H9 (cell line): ENCODE results near the gene WDR37. TPM values are rescaled to one million over a fixed set of nuclear protein-coding genes. Genes with fewer than 3 reads are reported as not detected.

ENCODE experiments used
- DNase-seq: peaks from one replicate; pipeline ENCODE4 v3.0.0-alpha.2; 2017
- H2AFZ ChIP-seq: one replicate; pipeline ENCODE4 v1.6.1; 2013; ENCODE audit warnings: mild to moderate bottlenecking, low read length, control low read depth, moderate library complexity
- H2AK5ac ChIP-seq: 2 replicates; pipeline ENCODE4 v1.6.1; 2013; ENCODE audit warnings: low read length, control low read depth, mixed read lengths; ENCODE audit not compliant: insufficient read length
- H2BK120ac ChIP-seq: one replicate; pipeline ENCODE4 v1.6.1; 2013; ENCODE audit warnings: low read depth, mild to moderate bottlenecking, low read length, control low read depth, inconsistent platforms; ENCODE audit not compliant: poor library complexity, severe bottlenecking
- H2BK12ac ChIP-seq: 2 replicates; pipeline ENCODE4 v1.6.1; 2013; ENCODE audit warnings: low read length, control low read depth, mixed read lengths, low read depth; ENCODE audit not compliant: insufficient read length
- H2BK15ac ChIP-seq: 2 replicates; pipeline ENCODE4 v1.6.1; 2013; ENCODE audit warnings: low read depth, low read length, control low read depth
- H2BK20ac ChIP-seq: one replicate; pipeline ENCODE4 v1.6.1; 2013; ENCODE audit warnings: low read depth, mild to moderate bottlenecking, low read length, control low read depth, inconsistent platforms; ENCODE audit not compliant: poor library complexity, severe bottlenecking
- H2BK5ac ChIP-seq: 2 replicates; pipeline ENCODE4 v1.6.1; 2013; ENCODE audit warnings: low read length, control low read depth, mixed read lengths; ENCODE audit not compliant: insufficient read length
- H3K14ac ChIP-seq: 2 replicates; pipeline ENCODE4 v1.6.1; 2013; ENCODE audit warnings: low read length, control low read depth; ENCODE audit not compliant: insufficient read depth
- H3K18ac ChIP-seq: 2 replicates; pipeline ENCODE4 v1.6.1; 2013; ENCODE audit warnings: low read depth, mild to moderate bottlenecking, mixed read lengths, low read length, control low read depth; ENCODE audit not compliant: insufficient read length
- H3K23ac ChIP-seq: 2 replicates; pipeline ENCODE4 v1.6.1; 2013; ENCODE audit warnings: low read length, control low read depth, mixed read lengths, low read depth; ENCODE audit not compliant: insufficient read length
- H3K23me2 ChIP-seq: 2 replicates; pipeline ENCODE4 v1.6.1; 2013; ENCODE audit warnings: low read depth, mild to moderate bottlenecking, mixed read lengths, low read length, control low read depth; ENCODE audit not compliant: insufficient read length, poor library complexity, severe bottlenecking
- H3K27ac ChIP-seq: 2 replicates; pipeline ENCODE4 v1.5.1; 2013; ENCODE audit warnings: low read length, control low read depth, mixed read lengths, low read depth; ENCODE audit not compliant: insufficient read length
- H3K27me3 ChIP-seq: 2 replicates; pipeline ENCODE4 v1.6.1; 2013; ENCODE audit warnings: low read length, control low read depth, inconsistent platforms; ENCODE audit not compliant: insufficient read depth
- H3K4ac ChIP-seq: 2 replicates; pipeline ENCODE4 v1.6.1; 2013; ENCODE audit warnings: low read depth, mild to moderate bottlenecking, control low read depth, inconsistent platforms, low read length, moderate library complexity
- H3K4me1 ChIP-seq: 2 replicates; pipeline ENCODE4 v1.6.1; 2013; ENCODE audit warnings: low read length, control low read depth, inconsistent platforms; ENCODE audit not compliant: insufficient read depth
- H3K4me2 ChIP-seq: 2 replicates; pipeline ENCODE4 v1.6.1; 2013; ENCODE audit warnings: low read length, control low read depth, mixed read lengths; ENCODE audit not compliant: insufficient read length, insufficient read depth
- H3K56ac ChIP-seq: 2 replicates; pipeline ENCODE4 v1.6.1; 2013; ENCODE audit warnings: low read depth, mild to moderate bottlenecking, mixed read lengths, low read length, control low read depth; ENCODE audit not compliant: insufficient read length
- H3K79me1 ChIP-seq: 2 replicates; pipeline ENCODE4 v1.6.1; 2013; ENCODE audit warnings: low read depth, mild to moderate bottlenecking, moderate library complexity, low read length, control low read depth, inconsistent platforms; ENCODE audit not compliant: insufficient read depth, poor library complexity, severe bottlenecking
- H3K79me2 ChIP-seq: 2 replicates; pipeline ENCODE4 v1.6.1; 2013; ENCODE audit warnings: low read length, control low read depth, inconsistent platforms; ENCODE audit not compliant: insufficient read depth
- H3K9ac ChIP-seq: 2 replicates; pipeline ENCODE4 v1.6.1; 2013; ENCODE audit warnings: low read length, control low read depth, mixed read lengths; ENCODE audit not compliant: insufficient read length; ENCODE audit errors: extremely low read depth
- H3K9me3 ChIP-seq: one replicate; pipeline ENCODE4 v1.6.1; 2013; ENCODE audit warnings: low read depth, low read length, inconsistent platforms; ENCODE audit not compliant: control insufficient read depth
- H3T11ph ChIP-seq: one replicate; pipeline ENCODE4 v1.6.1; 2013; ENCODE audit warnings: mild to moderate bottlenecking, low read length, control low read depth, inconsistent platforms
- H4K20me1 ChIP-seq: one replicate; pipeline ENCODE4 v1.6.1; 2013; ENCODE audit not compliant: control insufficient read depth, insufficient read length, insufficient read depth
- H4K5ac ChIP-seq: 2 replicates; pipeline ENCODE4 v1.6.1; 2013; ENCODE audit warnings: low read depth, mild to moderate bottlenecking, mixed read lengths, low read length, control low read depth; ENCODE audit not compliant: insufficient read length
- H4K8ac ChIP-seq: replicated peaks from 2 replicates; pipeline ENCODE4 v1.6.1; 2013; ENCODE audit warnings: low read length, control low read depth, mixed read lengths, low read depth; ENCODE audit not compliant: insufficient read length
- H4K91ac ChIP-seq: 2 replicates; pipeline ENCODE4 v1.6.1; 2013; ENCODE audit warnings: low read depth, mild to moderate bottlenecking, moderate library complexity, mixed read lengths, low read length, control low read depth; ENCODE audit not compliant: insufficient read length
- H3K27ac Mint-ChIP-seq, 3 experiments: 2 replicates in 2 of 3; 3 replicates in 1 of 3; pipeline ENCODE4 v1.8.0; 2020 to 2021; ENCODE audit warnings: mixed read lengths in 3 of 3, mild to moderate bottlenecking in 1 of 3, moderate library complexity in 1 of 3
- H3K27me3 Mint-ChIP-seq: 2 replicates; pipeline ENCODE4 v1.8.0; 2021; ENCODE audit warnings: low read depth, mild to moderate bottlenecking, moderate library complexity, mixed read lengths
- H3K36me3 Mint-ChIP-seq, 3 experiments: 2 replicates in 2 of 3; 3 replicates in 1 of 3; pipeline ENCODE4 v1.8.0; 2020 to 2021; ENCODE audit warnings: low read depth in 3 of 3, mixed read lengths in 3 of 3; ENCODE audit not compliant: insufficient read depth in 1 of 3
- H3K4me1 Mint-ChIP-seq, 2 experiments: 2 replicates each; pipeline ENCODE4 v1.8.0; 2020; ENCODE audit warnings: mixed read lengths in 2 of 2
- H3K4me3 Mint-ChIP-seq, 2 experiments: 2 replicates in 1 of 2; 3 replicates in 1 of 2; pipeline ENCODE4 v1.8.0; 2020 to 2021; ENCODE audit warnings: mild to moderate bottlenecking in 2 of 2, mixed read lengths in 2 of 2, moderate library complexity in 1 of 2
- H3K9me3 Mint-ChIP-seq, 2 experiments: 2 replicates in 1 of 2; 3 replicates in 1 of 2; pipeline ENCODE4 v1.8.0; 2020; ENCODE audit warnings: mild to moderate bottlenecking in 2 of 2, mixed read lengths in 2 of 2, moderate library complexity in 1 of 2
- CTCF ChIP-seq: fragments of 200-600 bp; sonication (generic); conservative IDR thresholded peaks from 3 replicates; pipeline ENCODE4 v1.8.0; 2021; ENCODE audit warnings: antibody characterized with exemption, mild to moderate bottlenecking
- WGBS: extraction: QIAGEN DNeasy Blood & Tissue Kit; methylation state at CpG from one replicate; pipeline ENCODE4 v1.1.7; 2013; ENCODE audit warnings: missing lambda C conversion rate, low lambda C conversion rate, mixed read lengths; ENCODE audit not compliant: insufficient read length; ENCODE audit errors: extremely low coverage; 5-methylcytosine and 5-hydroxymethylcytosine counted together
- total RNA-seq: library from RNA; stranded (reverse); gene quantifications from 2 replicates; pipeline ENCODE4 v1.2.1, GENCODE V29; 2021

The WDR37 gene
- total RNA-seq, 1 experiment from 2014 or later: 13.1 TPM

- no peak overlapping the region for H3K4me2 ChIP-seq
- H2BK15ac ChIP-seq: no peak overlapping the region
- no peaks in the 10 kb centered on the region for H3K79me1 ChIP-seq
- no peak overlapping the region for H3K14ac ChIP-seq
- H3K36me3 Mint-ChIP-seq: peaks cover 0 to 5% (median 0%) of the 10 kb centered on the region in 3 experiments; a peak in 2 of 7 replicates
- no peak overlapping the region for H3K4me3 Mint-ChIP-seq
- H4K5ac ChIP-seq: no peak overlapping the region
- no peak overlapping the region for H3T11ph ChIP-seq
- no peak overlapping the region for H2BK5ac ChIP-seq
- H2AK5ac ChIP-seq: no peak overlapping the region
- H3K4me1 Mint-ChIP-seq: peaks cover 4 to 5% of the 10 kb centered on the region in 2 experiments
- H3K23ac ChIP-seq: no peak overlapping the region
- TF ChIP-seq CTCF: no peak
- no peak overlapping the region for H3K27ac Mint-ChIP-seq
- H3K56ac ChIP-seq: no peak overlapping the region
- H2AFZ ChIP-seq: no peak overlapping the region
- H4K8ac ChIP-seq: no peak overlapping the region
- H3K23me2 ChIP-seq: no peaks in the 10 kb centered on the region
- no peak overlapping the region for H3K4ac ChIP-seq
- H3K27me3 Mint-ChIP-seq: peaks cover 5% of the 10 kb centered on the region
- no peaks in the 10 kb centered on the region for H3K9me3 ChIP-seq
- no peaks in the 10 kb centered on the region for H3K79me2 ChIP-seq
- no peak overlapping the region for H3K27ac ChIP-seq
- no peaks in the 10 kb centered on the region for H3K27me3 ChIP-seq
- H4K20me1 ChIP-seq: no peaks in the 10 kb centered on the region
- no peak for DNase-seq
- no peak overlapping the region for H3K18ac ChIP-seq
- no peak overlapping the region for H2BK120ac ChIP-seq
- no peak overlapping the region for H3K9ac ChIP-seq
- peaks cover 6 to 8% of the 10 kb centered on the region in 2 experiments; a peak in 4 of 5 replicates for H3K9me3 Mint-ChIP-seq
- H2BK12ac ChIP-seq: no peak overlapping the region
- H4K91ac ChIP-seq: no peak overlapping the region
- no CpG with 5 or more reads among the region's 15 CpGs for WGBS
- H2BK20ac ChIP-seq: no peak overlapping the region
- H3K4me1 ChIP-seq: no peaks in the 10 kb centered on the region
Observed at GRCh38 chr10:1151076-1152033, 95.2 kb downstream of the WDR37 start.
